Nephron progenitor cell (in vitro differentiated cells): ENCODE data around the gene PPARA.
A peak's percentile ranks its signal among the peaks of the same experiment; 100 is the strongest.

Source experiments
- DNase-seq: peaks from one replicate; pipeline ENCODE4 v3.0.0; 2021
- H3K27ac Mint-ChIP-seq: 2 replicates; pipeline ENCODE4 v1.8.0; 2021; ENCODE audit warnings: mild to moderate bottlenecking, moderate library complexity, mixed read lengths
- H3K27me3 Mint-ChIP-seq: 2 replicates; pipeline ENCODE4 v1.8.0; 2021; ENCODE audit warnings: mild to moderate bottlenecking, low read depth, mixed read lengths; ENCODE audit not compliant: poor library complexity
- H3K36me3 Mint-ChIP-seq: 2 replicates; pipeline ENCODE4 v1.8.0; 2021; ENCODE audit warnings: low read depth, mixed read lengths
- H3K4me1 Mint-ChIP-seq: 2 replicates; pipeline ENCODE4 v1.8.0; 2021; ENCODE audit warnings: mixed read lengths
- H3K4me3 Mint-ChIP-seq: 2 replicates; pipeline ENCODE4 v1.8.0; 2021; ENCODE audit warnings: mild to moderate bottlenecking, moderate library complexity, mixed read lengths
- H3K9me3 Mint-ChIP-seq: 2 replicates; pipeline ENCODE4 v1.8.0; 2021; ENCODE audit warnings: mild to moderate bottlenecking, moderate library complexity, mixed read lengths
- CTCF ChIP-seq: fragments of 200-600 bp; sonication (generic); IDR thresholded peaks from 2 replicates; pipeline ENCODE4 v1.5.0; 2021; ENCODE audit warnings: antibody characterized with exemption

Gene PPARA

DNA sequence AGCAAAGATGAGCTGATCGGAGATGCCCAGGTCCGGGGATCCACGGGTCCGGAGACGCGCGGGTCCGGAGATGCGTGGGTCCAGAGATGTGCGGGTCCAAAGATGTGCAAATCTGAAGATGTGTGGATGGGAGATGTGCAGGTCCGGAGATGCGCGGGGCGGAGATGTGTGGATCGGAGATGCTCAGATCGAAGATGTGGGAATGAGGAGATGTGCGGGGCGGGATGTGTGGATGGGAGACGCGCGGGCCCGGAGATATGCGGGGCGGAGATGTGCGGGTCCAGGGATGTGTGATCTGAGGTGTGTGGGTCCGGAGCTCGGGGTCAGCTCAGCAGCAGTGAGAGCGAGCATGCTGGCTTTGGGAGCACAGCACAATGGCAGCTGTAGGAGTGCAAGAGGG lies 64.3 kb downstream of the PPARA start:
- no peak for TF ChIP-seq CTCF
- Mint-ChIP-seq H3K4me1 (no peaks in the 10 kb centered on the region), H3K27ac (no peak overlapping the region), H3K27me3 (peaks cover 8% of the 10 kb centered on the region), H3K36me3 (peaks cover 64% of the 10 kb centered on the region), H3K4me3 (no peak overlapping the region), H3K9me3 (peaks cover 47% of the 10 kb centered on the region)
- no peak for DNase-seq

DNA sequence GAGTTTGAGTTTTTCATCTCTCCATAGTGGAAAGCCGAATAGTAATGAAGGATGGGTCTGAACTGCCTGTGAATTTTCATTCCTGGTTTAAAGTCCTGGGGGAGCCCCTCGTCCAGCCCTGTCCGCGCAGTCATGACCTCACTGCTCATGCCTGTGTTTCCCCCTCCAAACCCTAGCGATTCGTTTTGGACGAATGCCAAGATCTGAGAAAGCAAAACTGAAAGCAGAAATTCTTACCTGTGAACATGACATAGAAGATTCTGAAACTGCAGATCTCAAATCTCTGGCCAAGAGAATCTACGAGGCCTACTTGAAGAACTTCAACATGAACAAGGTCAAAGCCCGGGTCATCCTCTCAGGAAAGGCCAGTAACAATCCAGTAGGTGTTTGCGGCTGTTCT lies 69.3 kb downstream of the PPARA start:
- Mint-ChIP-seq H3K27ac (no peak overlapping the region), H3K4me1 (peaks cover 3% of the 10 kb centered on the region), H3K9me3 (peaks cover under 1% of the 10 kb centered on the region), H3K36me3 (peaks cover 32% of the 10 kb centered on the region), H3K27me3 (peaks cover 1% of the 10 kb centered on the region), H3K4me3 (no peak overlapping the region)
- no peak for TF ChIP-seq CTCF
- no peak for DNase-seq

DNA sequence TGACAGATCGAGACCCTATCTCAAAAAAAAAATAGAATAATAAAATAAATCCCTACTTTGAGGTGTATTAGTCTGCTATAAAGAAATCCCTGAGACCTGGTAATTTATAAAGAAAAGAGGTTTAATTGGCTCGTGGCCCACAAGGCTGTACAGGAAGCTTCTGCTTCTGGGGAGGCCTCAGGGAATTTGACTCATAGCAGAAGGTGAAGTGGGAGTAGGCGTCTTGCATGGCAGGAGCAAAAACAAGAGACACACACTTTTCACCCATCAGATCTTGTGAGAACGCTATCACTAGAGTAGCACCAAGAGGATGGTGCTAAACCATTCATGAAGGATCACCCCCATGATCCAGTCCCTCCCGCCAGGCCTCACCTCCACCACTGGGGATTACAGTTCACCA lies 70.6 kb downstream of the PPARA start:
- Mint-ChIP-seq H3K27me3 (no peaks in the 10 kb centered on the region), H3K27ac (no peak overlapping the region)

GRCh38 chr22:46224044-46224897 lies 73.9 kb downstream of the PPARA start:
- Mint-ChIP-seq H3K27me3 (peaks cover 6% of the 10 kb centered on the region), H3K36me3 (peaks cover 13% of the 10 kb centered on the region), H3K27ac (peak overlapping the region; percentile 38), H3K4me1 (peaks cover 16% of the 10 kb centered on the region), H3K4me3 (no peak overlapping the region), H3K9me3 (no peaks in the 10 kb centered on the region)
- TF ChIP-seq CTCF = no peak
- no peak for DNase-seq

More for the DNA sequence above, 70.6 kb downstream of the PPARA start:
- peaks cover 21% of the 10 kb centered on the region for H3K36me3 Mint-ChIP-seq
- no peak overlapping the region for H3K4me3 Mint-ChIP-seq
- TF ChIP-seq CTCF = no peak
- H3K4me1 Mint-ChIP-seq = peaks cover 14% of the 10 kb centered on the region
- no peak for DNase-seq
- H3K9me3 Mint-ChIP-seq = no peaks in the 10 kb centered on the region

DNA sequence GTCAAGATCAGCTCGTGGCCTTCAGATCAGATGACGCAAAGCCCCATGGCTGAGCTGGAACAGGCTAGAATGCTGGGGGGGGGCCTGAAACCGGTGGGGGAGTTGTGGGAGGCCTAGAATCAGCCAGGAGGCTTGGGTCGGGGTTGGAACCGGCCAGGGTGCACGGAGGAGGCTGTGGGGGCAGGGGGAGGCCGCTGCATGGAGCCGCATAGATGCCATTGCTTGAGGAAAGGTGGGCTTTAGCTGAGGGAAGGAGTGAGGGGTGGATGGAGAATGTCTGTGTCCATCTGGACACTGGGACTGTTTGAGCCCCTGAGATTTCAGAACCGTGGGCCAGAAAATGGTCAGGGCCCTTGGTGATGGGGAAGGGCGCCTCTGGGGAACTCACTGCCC lies 74.6 kb downstream of the PPARA start:
- peaks cover 8% of the 10 kb centered on the region for H3K36me3 Mint-ChIP-seq
- DNase-seq = no peak
- H3K27me3 Mint-ChIP-seq = peaks cover 6% of the 10 kb centered on the region
- no peaks in the 10 kb centered on the region for H3K9me3 Mint-ChIP-seq
- peaks cover 16% of the 10 kb centered on the region for H3K4me1 Mint-ChIP-seq
- no peak overlapping the region for H3K4me3 Mint-ChIP-seq
- no peak for TF ChIP-seq CTCF
- no peak overlapping the region for H3K27ac Mint-ChIP-seq

DNA sequence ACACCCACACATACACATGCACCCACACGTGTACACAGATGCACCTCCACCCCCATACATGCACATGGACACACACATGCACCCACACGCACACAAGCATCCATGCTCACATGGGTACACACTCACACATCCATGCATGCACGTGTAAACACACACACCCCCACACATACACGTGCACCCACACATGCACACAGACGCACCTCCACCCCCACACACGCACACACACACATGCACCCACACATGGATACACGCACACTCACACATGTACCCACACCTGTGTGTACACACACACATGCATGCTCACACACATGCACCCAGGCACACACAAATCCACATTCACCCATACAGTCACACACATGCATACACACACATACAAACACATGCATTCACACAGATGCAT lies 75.3 kb downstream of the PPARA start:
- Mint-ChIP-seq H3K27me3 (peaks cover 6% of the 10 kb centered on the region), H3K27ac (peak overlapping the region; percentile 71)

More for the DNA sequence above, 75.3 kb downstream of the PPARA start:
- Mint-ChIP-seq H3K4me3 (no peak overlapping the region), H3K9me3 (no peaks in the 10 kb centered on the region), H3K4me1 (peaks cover 16% of the 10 kb centered on the region), H3K36me3 (peaks cover 8% of the 10 kb centered on the region)
- no peak for DNase-seq
- TF ChIP-seq CTCF = no peak
